NOMO-1 treated with dmso at 0.1 percent for 144 hours (cell line): Measurements from ENCODE around the gene LTBR.
"Not testable (repeated sequence)": the region's sequence is repeated elsewhere in the genome, so short reads cannot be mapped to it uniquely, and the experiment has no call there.

Experiments used
- DNase-seq: peaks from one replicate; lab custom pipeline; 2025; ENCODE audit not compliant: unreplicated experiment; lab: John Stamatoyannopoulos, UW

LTBR gene

GRCh38 chr12:6383572-6384498, at the start of gene LTBR:
TSS of gene LTBR (plus strand) at chr12:6384162. CDS start at chr12:6384359, 197 bp downstream.
- DNase-seq: peak; percentile 61

- no peak for DNase-seq
Measured at GRCh38 chr12:6334359-6334758, 49.6 kb upstream of the LTBR start.

- DNase-seq: no peak
Measured at GRCh38 chr12:6334940-6335450, 49.0 kb upstream of the LTBR start.

- peak; percentile 56 for DNase-seq
Measured at GRCh38 chr12:6335451-6336078, 48.4 kb upstream of the LTBR start.

GRCh38 chr12:6336079-6336888, 47.7 kb upstream of the LTBR start:
- peak; percentile 87 for DNase-seq

GRCh38 chr12:6336889-6337853, 46.8 kb upstream of the LTBR start:
- DNase-seq: peak; percentile 29

GRCh38 chr12:6337958-6338433, 46.0 kb upstream of the LTBR start:
- DNase-seq: no peak

GRCh38 chr12:6338536-6338935, 45.4 kb upstream of the LTBR start:
- DNase-seq: not testable (repeated sequence)

GRCh38 chr12:6338955-6339354, 45.0 kb upstream of the LTBR start:
- no peak for DNase-seq

GRCh38 chr12:6340032-6340638, 43.8 kb upstream of the LTBR start:
- no peak for DNase-seq

GRCh38 chr12:6340745-6341416, 43.1 kb upstream of the LTBR start:
- no peak for DNase-seq

- peak; percentile 90 for DNase-seq
Measured at GRCh38 chr12:6341417-6342139, 42.4 kb upstream of the LTBR start, which contains the start of gene TNFRSF1A. TSS of gene TNFRSF1A (minus strand) at chr12:6342076. CDS start at chr12:6341814, 262 bp downstream.

- no peak for DNase-seq
Measured at GRCh38 chr12:6342140-6342889, 41.6 kb upstream of the LTBR start.

- DNase-seq: no peak
Measured at GRCh38 chr12:6343518-6343917, 40.4 kb upstream of the LTBR start.

GRCh38 chr12:6344101-6344660, 39.8 kb upstream of the LTBR start:
- not testable (repeated sequence) for DNase-seq

- no peak for DNase-seq
Measured at GRCh38 chr12:6345319-6346091, 38.5 kb upstream of the LTBR start.
